Muscle layer of colon (tissue), 2 donors: ENCODE results near the gene MTRFR.
A peak's percentile ranks its signal among the peaks of the same experiment; 100 is the strongest.

Experiments
- H3K27ac ChIP-seq: one replicate; pipeline ENCODE4 v1.7.0; 2013; ENCODE audit warnings: low read depth, mild to moderate bottlenecking, low read length, moderate library complexity
- H3K27me3 ChIP-seq, 2 donors: one replicate each; pipeline ENCODE4 v1.7.0; 2013; ENCODE audit warnings: low read length in 2 of 2, mild to moderate bottlenecking in 2 of 2; ENCODE audit not compliant: insufficient read depth in 2 of 2, control insufficient read depth in 1 of 2
- H3K36me3 ChIP-seq: one replicate; pipeline ENCODE4 v1.7.0; 2013; ENCODE audit warnings: mild to moderate bottlenecking, low read length; ENCODE audit not compliant: insufficient read depth
- H3K4me1 ChIP-seq: one replicate; pipeline ENCODE4 v1.7.0; 2013; ENCODE audit warnings: mild to moderate bottlenecking, low read length; ENCODE audit not compliant: insufficient read depth
- H3K4me3 ChIP-seq, 2 donors: one replicate each; pipeline ENCODE4 v1.7.0; 2013; ENCODE audit warnings: low read length in 2 of 2, low read depth in 1 of 2, mild to moderate bottlenecking in 1 of 2, moderate library complexity in 1 of 2
- H3K9ac ChIP-seq: one replicate; pipeline ENCODE4 v1.7.0; 2013; ENCODE audit warnings: low read length
- H3K9me3 ChIP-seq: one replicate; pipeline ENCODE4 v1.7.0; 2013; ENCODE audit warnings: mild to moderate bottlenecking, low read length
- donor health status: abdominal sarcoma.
- donor health status: Adenocarcinoma of cecum.

Gene MTRFR

GRCh38 chr12:123266679-123267277 is 33.5 kb downstream of the MTRFR start:
- Histone ChIP-seq H3K9ac (no peak overlapping the region), H3K4me3 (no peak overlapping the region), H3K36me3 (peaks cover 12% of the 10 kb centered on the region), H3K27ac (no peak overlapping the region), H3K27me3 (no peaks in the 10 kb centered on the region), H3K9me3 (no peaks in the 10 kb centered on the region), H3K4me1 (peaks cover 26% of the 10 kb centered on the region)

GRCh38 chr12:123267335-123267920 is 34.2 kb downstream of the MTRFR start:
- H3K27me3 ChIP-seq: no peaks in the 10 kb centered on the region
- H3K36me3 ChIP-seq: peaks cover 8% of the 10 kb centered on the region
- H3K9me3 ChIP-seq: no peaks in the 10 kb centered on the region
- H3K4me1 ChIP-seq: peaks cover 30% of the 10 kb centered on the region
- no peak overlapping the region for H3K27ac ChIP-seq
- H3K4me3 ChIP-seq: no peak overlapping the region
- H3K9ac ChIP-seq: no peak overlapping the region

- Histone ChIP-seq H3K9ac (no peak overlapping the region), H3K27ac (no peak overlapping the region), H3K4me3 (no peak overlapping the region)
Measured at GRCh38 chr12:123267991-123268843, 35.0 kb downstream of the MTRFR start.

GRCh38 chr12:123268850-123269249 is 35.6 kb downstream of the MTRFR start:
- Histone ChIP-seq H3K9ac (no peak overlapping the region), H3K9me3 (no peaks in the 10 kb centered on the region), H3K4me3 (peak overlapping the region in 1 of 2 donors; percentile 50), H3K4me1 (peaks cover 31% of the 10 kb centered on the region), H3K27ac (peak overlapping the region; percentile 88), H3K36me3 (peaks cover 8% of the 10 kb centered on the region), H3K27me3 (no peaks in the 10 kb centered on the region)

More at GRCh38 chr12:123267991-123268843, 35.0 kb downstream of the MTRFR start:
- H3K9me3 ChIP-seq: no peaks in the 10 kb centered on the region
- peaks cover 8% of the 10 kb centered on the region for H3K36me3 ChIP-seq
- H3K27me3 ChIP-seq: no peaks in the 10 kb centered on the region
- H3K4me1 ChIP-seq: peaks cover 31% of the 10 kb centered on the region

GRCh38 chr12:123269395-123269892 is 36.2 kb downstream of the MTRFR start:
- Histone ChIP-seq H3K27ac (peak overlapping the region; percentile 88), H3K4me1 (peaks cover 31% of the 10 kb centered on the region), H3K9ac (peak overlapping the region; percentile 58), H3K9me3 (no peaks in the 10 kb centered on the region), H3K36me3 (peaks cover 8% of the 10 kb centered on the region), H3K4me3 (peak overlapping the region; percentile 50 to 66), H3K27me3 (no peaks in the 10 kb centered on the region)

GRCh38 chr12:123269896-123270213 is 36.6 kb downstream of the MTRFR start:
- Histone ChIP-seq H3K27me3 (no peaks in the 10 kb centered on the region), H3K27ac (peak overlapping the region; percentile 88), H3K9me3 (no peaks in the 10 kb centered on the region), H3K4me3 (peak overlapping the region; percentile 50 to 66), H3K4me1 (peaks cover 31% of the 10 kb centered on the region), H3K36me3 (peaks cover 4% of the 10 kb centered on the region), H3K9ac (peak overlapping the region; percentile 58)

- Histone ChIP-seq H3K4me1 (peaks cover 31% of the 10 kb centered on the region), H3K4me3 (peak overlapping the region; percentile 50 to 66), H3K36me3 (no peaks in the 10 kb centered on the region), H3K9me3 (no peaks in the 10 kb centered on the region), H3K27ac (peak overlapping the region; percentile 88), H3K27me3 (no peaks in the 10 kb centered on the region), H3K9ac (peak overlapping the region; percentile 58)
Measured at GRCh38 chr12:123270214-123271000, 37.2 kb downstream of the MTRFR start.

GRCh38 chr12:123271001-123271668 is 37.9 kb downstream of the MTRFR start:
- Histone ChIP-seq H3K27ac (peak overlapping the region; percentile 88), H3K4me3 (peak overlapping the region in 1 of 2 donors; percentile 50), H3K9me3 (no peaks in the 10 kb centered on the region), H3K36me3 (no peaks in the 10 kb centered on the region), H3K27me3 (no peaks in the 10 kb centered on the region), H3K9ac (no peak overlapping the region), H3K4me1 (peaks cover 31% of the 10 kb centered on the region)

- H3K9me3 ChIP-seq: no peaks in the 10 kb centered on the region
- H3K4me3 ChIP-seq: no peak overlapping the region
- no peak overlapping the region for H3K9ac ChIP-seq
- H3K27ac ChIP-seq: no peak overlapping the region
- H3K4me1 ChIP-seq: peaks cover 26% of the 10 kb centered on the region
- H3K27me3 ChIP-seq: no peaks in the 10 kb centered on the region
- H3K36me3 ChIP-seq: no peaks in the 10 kb centered on the region
Measured at GRCh38 chr12:123273166-123273565, 39.9 kb downstream of the MTRFR start.

- no peak overlapping the region for H3K27ac ChIP-seq
- no peak overlapping the region for H3K4me3 ChIP-seq
- H3K27me3 ChIP-seq: no peaks in the 10 kb centered on the region
- no peaks in the 10 kb centered on the region for H3K9me3 ChIP-seq
- no peak overlapping the region for H3K9ac ChIP-seq
- H3K36me3 ChIP-seq: no peaks in the 10 kb centered on the region
- no peaks in the 10 kb centered on the region for H3K4me1 ChIP-seq
Measured at GRCh38 chr12:123278101-123278627, 44.9 kb downstream of the MTRFR start.
